K562 (cell line): ENCODE data around the gene TREH. TPM values are rescaled to one million over a fixed set of nuclear protein-coding genes. Genes with fewer than 3 reads are reported as not detected.

Experiments
- CBX8 ChIP-seq: fragments of 200-600 bp; sonication (generic); IDR thresholded peaks from 2 replicates; pipeline ENCODE4 v1.6.1; 2012; ENCODE audit warnings: borderline replicate concordance, mixed run types, low read depth, mild to moderate bottlenecking, moderate library complexity, mixed read lengths, low read length, control low read depth, inconsistent platforms; ENCODE audit not compliant: poor library complexity, severe bottlenecking; ENCODE audit errors: extremely low read depth
- TCF3 ChIP-seq: sonication (generic); formaldehyde crosslinking; IDR thresholded peaks from 2 replicates; pipeline ENCODE4 v1.4.0; 2020; ENCODE audit warnings: mild to moderate bottlenecking, missing genetic modification reagents
- YY1 ChIP-seq, 3 experiments: IDR thresholded peaks; 2 replicates each; pipeline ENCODE4 v1.6.1; 2011; ENCODE audit warnings: low read length in 2 of 3, mild to moderate bottlenecking in 2 of 3, moderate library complexity in 2 of 3, borderline replicate concordance in 1 of 3, control low read depth in 1 of 3, low read depth in 1 of 3; ENCODE audit not compliant: insufficient read depth in 3 of 3, insufficient replicate concordance in 2 of 3, control insufficient read depth in 1 of 3, insufficient read length in 1 of 3; ENCODE audit errors: extremely low read depth in 1 of 3
- ZNF124 ChIP-seq: sonication (generic); formaldehyde crosslinking; IDR thresholded peaks from 2 replicates; pipeline ENCODE4 v1.8.1; 2022; ENCODE audit warnings: missing genetic modification reagents
- polyA plus RNA-seq, 8 experiments: library from polyadenylated mRNA; depleted of rRNA in 4 of 8; stranded (reverse) in 5 of 8; unstranded in 3 of 8; fragments of >200 nt; fragmentation: Nextera tagmentation in 2 of 8; fragmentation: Illumina TruSeq in 1 of 8; extraction: Ambion mirVana in 2 of 8; extraction: Trizol in 1 of 8; gene quantifications; 2 replicates each; pipeline versions ENCODE4 v1.2.1 to v1.2.3, GENCODE V29; 2011 to 2014; ENCODE audit warnings: inconsistent platforms in 1 of 8, missing spikeins in 1 of 8
- total RNA-seq, 7 experiments: library from RNA; depleted of rRNA in 6 of 7; stranded (reverse); fragments of >200 nt in 6 of 7; fragmentation: Illumina TruSeq in 2 of 7; extraction: Trizol in 2 of 7; gene quantifications; 2 replicates each; pipeline versions ENCODE4 v1.2.1 to v1.2.3, GENCODE V29; 2011 to 2021; ENCODE audit warnings: low replicate concordance in 1 of 7
- TF ChIP-seq, protein P1 (sequence below): fragments of 250-450 bp; sonication (Bioruptor Pico); IDR thresholded peaks from 2 replicates; pipeline ENCODE4 v1.8.0; 2021; ENCODE audit warnings: mild to moderate bottlenecking, moderate library complexity
- TF ChIP-seq, protein P2 (sequence below): conservative IDR thresholded peaks from 2 replicates; pipeline ENCODE4 v1.6.1; 2011; ENCODE audit warnings: low read depth, mild to moderate bottlenecking, low read length; ENCODE audit not compliant: control insufficient read depth
- TF ChIP-seq, protein P3 (sequence below): sonication (generic); formaldehyde crosslinking; IDR thresholded peaks from 2 replicates; pipeline ENCODE4 v1.8.0; 2023; ENCODE audit warnings: mild to moderate bottlenecking, missing genetic modification reagents

Gene TREH
- total and polyA plus RNA-seq, 9 of the 15 experiments (the other 6 are each of a cell fraction or from before 2014, with no cell fraction given): 0.09 to 0.20 (median 0.11) TPM; not detected in 6

DNA sequence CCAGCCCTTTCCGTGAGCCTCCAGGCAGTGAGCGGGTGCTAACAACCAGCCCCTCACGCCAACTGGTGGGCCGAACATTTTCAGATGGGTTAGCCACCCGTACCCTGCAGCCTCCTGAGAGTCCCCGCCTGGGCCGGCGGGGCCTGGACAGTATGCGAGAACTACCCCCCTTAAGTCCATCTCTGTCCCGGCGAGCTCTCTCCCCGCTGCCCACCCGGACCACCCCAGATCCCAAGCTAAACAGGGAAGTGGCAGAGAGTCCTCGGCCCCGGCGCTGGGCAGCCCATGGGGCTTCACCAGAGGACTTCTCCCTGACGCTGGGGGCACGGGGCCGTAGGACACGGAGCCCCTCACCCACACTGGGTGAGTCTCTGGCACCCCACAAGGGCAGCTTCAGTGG is 51.4 kb downstream of the TREH start (continued):
- TF ChIP-seq, protein P1, sequence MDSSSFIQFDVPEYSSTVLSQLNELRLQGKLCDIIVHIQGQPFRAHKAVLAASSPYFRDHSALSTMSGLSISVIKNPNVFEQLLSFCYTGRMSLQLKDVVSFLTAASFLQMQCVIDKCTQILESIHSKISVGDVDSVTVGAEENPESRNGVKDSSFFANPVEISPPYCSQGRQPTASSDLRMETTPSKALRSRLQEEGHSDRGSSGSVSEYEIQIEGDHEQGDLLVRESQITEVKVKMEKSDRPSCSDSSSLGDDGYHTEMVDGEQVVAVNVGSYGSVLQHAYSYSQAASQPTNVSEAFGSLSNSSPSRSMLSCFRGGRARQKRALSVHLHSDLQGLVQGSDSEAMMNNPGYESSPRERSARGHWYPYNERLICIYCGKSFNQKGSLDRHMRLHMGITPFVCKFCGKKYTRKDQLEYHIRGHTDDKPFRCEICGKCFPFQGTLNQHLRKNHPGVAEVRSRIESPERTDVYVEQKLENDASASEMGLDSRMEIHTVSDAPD (CRISPR knock-in tag): no peak
- no peak for TF ChIP-seq CBX8
- no peak for TF ChIP-seq YY1 (IDR thresholded peaks at IDR 0.05; ENCODE audit: borderline replicate concordance in 1 of 3, control insufficient read depth in 1 of 3, extremely low read depth in 1 of 3, insufficient read depth in 3 of 3, insufficient read length in 1 of 3, insufficient replicate concordance in 2 of 3, low read depth in 1 of 3, low read length in 2 of 3)
- TF ChIP-seq TCF3: no peak
- TF ChIP-seq ZNF124 (CRISPR knock-in tag): no peak
- TF ChIP-seq, protein P2, sequence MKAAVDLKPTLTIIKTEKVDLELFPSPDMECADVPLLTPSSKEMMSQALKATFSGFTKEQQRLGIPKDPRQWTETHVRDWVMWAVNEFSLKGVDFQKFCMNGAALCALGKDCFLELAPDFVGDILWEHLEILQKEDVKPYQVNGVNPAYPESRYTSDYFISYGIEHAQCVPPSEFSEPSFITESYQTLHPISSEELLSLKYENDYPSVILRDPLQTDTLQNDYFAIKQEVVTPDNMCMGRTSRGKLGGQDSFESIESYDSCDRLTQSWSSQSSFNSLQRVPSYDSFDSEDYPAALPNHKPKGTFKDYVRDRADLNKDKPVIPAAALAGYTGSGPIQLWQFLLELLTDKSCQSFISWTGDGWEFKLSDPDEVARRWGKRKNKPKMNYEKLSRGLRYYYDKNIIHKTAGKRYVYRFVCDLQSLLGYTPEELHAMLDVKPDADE: no peak
- TF ChIP-seq, protein P3, sequence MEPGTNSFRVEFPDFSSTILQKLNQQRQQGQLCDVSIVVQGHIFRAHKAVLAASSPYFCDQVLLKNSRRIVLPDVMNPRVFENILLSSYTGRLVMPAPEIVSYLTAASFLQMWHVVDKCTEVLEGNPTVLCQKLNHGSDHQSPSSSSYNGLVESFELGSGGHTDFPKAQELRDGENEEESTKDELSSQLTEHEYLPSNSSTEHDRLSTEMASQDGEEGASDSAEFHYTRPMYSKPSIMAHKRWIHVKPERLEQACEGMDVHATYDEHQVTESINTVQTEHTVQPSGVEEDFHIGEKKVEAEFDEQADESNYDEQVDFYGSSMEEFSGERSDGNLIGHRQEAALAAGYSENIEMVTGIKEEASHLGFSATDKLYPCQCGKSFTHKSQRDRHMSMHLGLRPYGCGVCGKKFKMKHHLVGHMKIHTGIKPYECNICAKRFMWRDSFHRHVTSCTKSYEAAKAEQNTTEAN (CRISPR knock-in tag): no peak
